Activated B cell treated with CpG ODN at 0.5 μM for 24 hours (primary cell): Measurements from ENCODE around the gene SPOCD1. TPM values are rescaled to one million over a fixed set of nuclear protein-coding genes. Genes with fewer than 3 reads are reported as not detected.

Experiments used
- ATAC-seq: fragments of 200-7000 bp; cut with Tn5 transposase; one replicate; pipeline ENCODE4 v1.10.0; 2021; ENCODE audit warnings: low read depth, mild to moderate bottlenecking, moderate library complexity
- CTCF ChIA-PET: fragments of 350-600 bp; sonication (Branson Sonifier 250); formaldehyde crosslinking; loops from one replicate; lab custom pipeline; 2021; ENCODE audit warnings: antibody characterized with exemption; lab: Charles Lee
- POLR2A ChIA-PET: fragments of 350-600 bp; sonication (Branson Sonifier 250); formaldehyde crosslinking; loops from one replicate; lab custom pipeline; 2021; ENCODE audit warnings: antibody characterized with exemption; lab: Charles Lee
- DNase-seq: peaks from one replicate; pipeline ENCODE4 v3.0.0; 2022
- H3K27ac Mint-ChIP-seq: one replicate; pipeline ENCODE4 v1.8.0; 2020; ENCODE audit warnings: mixed read lengths
- H3K27me3 Mint-ChIP-seq: one replicate; pipeline ENCODE4 v1.8.0; 2021; ENCODE audit warnings: mixed read lengths
- H3K36me3 Mint-ChIP-seq: one replicate; pipeline ENCODE4 v1.8.0; 2021; ENCODE audit warnings: low read depth, mixed read lengths
- H3K4me1 Mint-ChIP-seq: one replicate; pipeline ENCODE4 v1.8.0; 2021; ENCODE audit warnings: mixed read lengths
- H3K4me3 Mint-ChIP-seq: one replicate; pipeline ENCODE4 v1.8.0; 2020; ENCODE audit warnings: mild to moderate bottlenecking, mixed read lengths
- H3K9me3 Mint-ChIP-seq: one replicate; pipeline ENCODE4 v1.8.0; 2020; ENCODE audit warnings: mixed read lengths
- intact Hi-C: fragments of 100-400 bp; cut with micrococcal nuclease; formaldehyde crosslinking; loops from one replicate; pipeline ENCODE4 v1.15.1; 2024
- total RNA-seq: library from RNA; stranded (reverse); gene quantifications from 2 replicates; pipeline ENCODE4 v1.2.3, GENCODE V29; 2022
- TF ChIP-seq, protein P1 (sequence below): fragments of 200-600 bp; IDR thresholded peaks from one replicate; pipeline ENCODE4 v1.8.0; 2022; ENCODE audit warnings: antibody characterized with exemption, mild to moderate bottlenecking

SPOCD1 gene
- total RNA-seq, 1 donor from 2014 or later, result not detected

DNA sequence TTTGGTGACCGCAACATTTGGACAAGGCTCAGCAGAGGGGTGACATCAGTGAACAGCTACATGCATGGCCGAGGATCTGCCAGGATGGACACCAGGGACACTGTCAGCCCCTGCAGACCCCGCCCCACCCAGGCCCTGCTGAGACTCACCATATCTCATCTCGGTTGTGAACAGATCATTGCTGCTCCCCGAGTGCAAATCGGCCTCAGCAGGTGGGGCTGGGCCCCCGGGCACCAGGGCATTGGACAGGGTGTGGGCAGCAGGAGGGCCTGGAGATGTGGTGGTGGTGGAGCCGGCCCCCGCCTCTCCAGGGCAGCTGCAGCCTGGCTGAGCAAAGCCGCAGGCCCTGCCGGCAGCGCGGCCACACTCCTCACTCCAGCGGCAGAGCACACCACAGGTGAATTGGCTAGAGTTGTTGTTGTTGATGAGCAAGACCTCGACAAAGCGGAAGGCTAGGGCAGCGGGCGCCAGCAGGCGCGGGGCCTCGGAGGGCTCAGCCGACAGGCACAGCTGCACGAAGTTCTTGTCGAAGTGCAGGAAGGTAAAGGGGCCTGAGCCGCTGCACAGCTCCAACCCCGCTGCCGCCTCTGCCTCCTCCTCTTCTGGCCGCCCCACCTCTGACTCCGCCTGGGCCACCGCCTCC is 59.9 kb downstream of the SPOCD1 start:
- Mint-ChIP-seq H3K36me3 (no peaks in the 10 kb centered on the region), H3K9me3 (no peaks in the 10 kb centered on the region), H3K4me3 (no peak overlapping the region), H3K4me1 (peaks cover 12% of the 10 kb centered on the region), H3K27ac (no peak overlapping the region), H3K27me3 (peaks cover 4% of the 10 kb centered on the region)
- ChIA-PET POLR2A (no interaction called here), CTCF (no interaction called here)
- no peak for DNase-seq
- intact Hi-C loops, result no loop called here
- no peak for ATAC-seq
- TF ChIP-seq, protein P1, sequence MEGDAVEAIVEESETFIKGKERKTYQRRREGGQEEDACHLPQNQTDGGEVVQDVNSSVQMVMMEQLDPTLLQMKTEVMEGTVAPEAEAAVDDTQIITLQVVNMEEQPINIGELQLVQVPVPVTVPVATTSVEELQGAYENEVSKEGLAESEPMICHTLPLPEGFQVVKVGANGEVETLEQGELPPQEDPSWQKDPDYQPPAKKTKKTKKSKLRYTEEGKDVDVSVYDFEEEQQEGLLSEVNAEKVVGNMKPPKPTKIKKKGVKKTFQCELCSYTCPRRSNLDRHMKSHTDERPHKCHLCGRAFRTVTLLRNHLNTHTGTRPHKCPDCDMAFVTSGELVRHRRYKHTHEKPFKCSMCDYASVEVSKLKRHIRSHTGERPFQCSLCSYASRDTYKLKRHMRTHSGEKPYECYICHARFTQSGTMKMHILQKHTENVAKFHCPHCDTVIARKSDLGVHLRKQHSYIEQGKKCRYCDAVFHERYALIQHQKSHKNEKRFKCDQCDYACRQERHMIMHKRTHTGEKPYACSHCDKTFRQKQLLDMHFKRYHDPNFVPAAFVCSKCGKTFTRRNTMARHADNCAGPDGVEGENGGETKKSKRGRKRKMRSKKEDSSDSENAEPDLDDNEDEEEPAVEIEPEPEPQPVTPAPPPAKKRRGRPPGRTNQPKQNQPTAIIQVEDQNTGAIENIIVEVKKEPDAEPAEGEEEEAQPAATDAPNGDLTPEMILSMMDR, result no peak

DNA sequence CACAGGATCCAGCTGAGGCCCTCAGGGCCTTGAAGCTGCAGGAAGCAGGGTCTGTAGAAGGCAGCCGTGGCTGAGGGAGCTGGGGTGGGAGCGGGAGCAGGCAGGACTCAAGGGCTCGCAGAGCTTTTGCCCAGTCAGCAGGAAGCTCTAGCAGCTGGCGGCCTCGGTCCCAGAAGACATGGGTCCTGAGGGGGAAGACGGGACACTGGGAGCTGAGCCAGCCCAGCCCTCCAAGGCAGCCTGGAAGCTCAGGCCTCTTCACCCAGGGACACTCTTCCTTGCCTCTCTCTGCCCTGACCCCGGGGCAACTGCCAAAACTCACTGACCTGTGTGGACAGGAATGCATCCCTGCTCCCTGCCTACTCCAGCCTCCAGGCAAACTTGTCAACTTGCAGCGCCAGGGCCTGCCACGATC is 60.6 kb downstream of the SPOCD1 start:
- H3K4me3 Mint-ChIP-seq, result no peak overlapping the region
- H3K27me3 Mint-ChIP-seq, result peaks cover 7% of the 10 kb centered on the region
- H3K9me3 Mint-ChIP-seq, result no peaks in the 10 kb centered on the region
- no peak for ATAC-seq
- no peak overlapping the region for H3K27ac Mint-ChIP-seq
- intact Hi-C loops, result no loop called here
- peaks cover 17% of the 10 kb centered on the region for H3K4me1 Mint-ChIP-seq
- POLR2A ChIA-PET, result no interaction called here
- H3K36me3 Mint-ChIP-seq, result no peaks in the 10 kb centered on the region
- DNase-seq, result no peak
- CTCF ChIA-PET, result no interaction called here
- TF ChIP-seq, protein P1, result no peak

DNA sequence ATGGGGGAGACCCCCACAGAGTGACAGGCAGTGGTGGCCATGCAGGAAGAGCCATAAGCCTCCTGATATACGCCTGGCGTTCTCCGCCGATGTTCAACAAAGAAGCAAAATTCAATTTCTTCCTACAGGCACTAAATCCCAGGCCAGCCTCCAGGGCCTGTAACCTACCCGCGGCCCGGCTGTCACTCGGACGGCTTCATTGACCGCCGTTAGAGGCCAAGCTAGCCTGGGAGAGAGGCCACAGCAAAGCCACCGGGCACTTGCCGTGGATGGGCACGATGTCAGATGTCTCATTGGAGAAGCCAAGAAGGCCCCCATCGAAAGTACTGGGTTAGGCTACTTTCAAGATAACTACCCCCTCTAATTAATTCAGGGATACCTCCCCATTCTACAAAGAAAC is 61.4 kb downstream of the SPOCD1 start:
- POLR2A ChIA-PET, result no interaction called here
- H3K4me3 Mint-ChIP-seq, result no peak overlapping the region
- H3K27ac Mint-ChIP-seq, result no peak overlapping the region
- TF ChIP-seq, protein P1, result no peak
- H3K27me3 Mint-ChIP-seq, result peaks cover 10% of the 10 kb centered on the region
- no peak for DNase-seq
- no peak for ATAC-seq
- no peaks in the 10 kb centered on the region for H3K9me3 Mint-ChIP-seq
- CTCF ChIA-PET, result no interaction called here
- peaks cover 16% of the 10 kb centered on the region for H3K4me1 Mint-ChIP-seq
- H3K36me3 Mint-ChIP-seq, result no peaks in the 10 kb centered on the region
- intact Hi-C loops, result no loop called here

DNA sequence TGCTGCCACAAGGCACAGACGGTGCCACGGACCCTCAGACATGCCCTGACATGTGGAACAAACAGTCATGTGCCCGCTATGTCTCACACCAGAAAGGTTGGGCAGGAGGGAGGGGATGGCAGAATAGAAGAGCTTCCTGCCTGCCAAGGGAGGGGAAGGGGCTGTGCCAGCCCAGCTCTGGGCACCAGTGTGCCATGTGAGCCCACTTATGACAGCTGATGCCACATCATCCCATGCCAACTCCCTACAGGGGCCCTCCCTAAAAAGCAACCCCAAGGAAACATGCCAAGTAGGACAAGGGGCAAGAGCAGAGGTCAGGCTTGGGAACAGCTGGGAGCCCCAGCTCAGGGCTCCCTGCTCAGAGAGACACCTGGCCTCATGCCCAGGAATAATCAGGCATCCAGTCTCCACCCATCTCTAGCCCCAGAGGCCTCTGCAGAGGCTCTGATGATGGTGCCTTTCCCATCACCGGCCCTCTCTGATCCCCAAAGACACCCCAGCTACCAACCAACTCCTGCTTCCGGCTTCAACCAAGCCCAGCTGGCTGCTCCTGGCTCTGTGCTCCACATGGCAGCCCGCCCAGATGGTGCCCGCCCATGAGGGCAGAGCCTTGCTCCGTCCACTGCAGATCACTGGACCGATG is 62.0 kb downstream of the SPOCD1 start:
- ATAC-seq (no peak), DNase-seq (no peak)
- Mint-ChIP-seq H3K27me3 (peaks cover 10% of the 10 kb centered on the region), H3K36me3 (no peaks in the 10 kb centered on the region), H3K4me3 (no peak overlapping the region), H3K27ac (no peak overlapping the region), H3K4me1 (peaks cover 16% of the 10 kb centered on the region), H3K9me3 (no peaks in the 10 kb centered on the region)
- TF ChIP-seq, protein P1, result no peak
- ChIA-PET POLR2A (interaction anchor here (0.6 kb wide), 1 partner anchor 36 kb away, joined by 3 read pairs; no protein-coding TSS in a partner anchor), CTCF (no interaction called here)
- intact Hi-C loops, result no loop called here

DNA sequence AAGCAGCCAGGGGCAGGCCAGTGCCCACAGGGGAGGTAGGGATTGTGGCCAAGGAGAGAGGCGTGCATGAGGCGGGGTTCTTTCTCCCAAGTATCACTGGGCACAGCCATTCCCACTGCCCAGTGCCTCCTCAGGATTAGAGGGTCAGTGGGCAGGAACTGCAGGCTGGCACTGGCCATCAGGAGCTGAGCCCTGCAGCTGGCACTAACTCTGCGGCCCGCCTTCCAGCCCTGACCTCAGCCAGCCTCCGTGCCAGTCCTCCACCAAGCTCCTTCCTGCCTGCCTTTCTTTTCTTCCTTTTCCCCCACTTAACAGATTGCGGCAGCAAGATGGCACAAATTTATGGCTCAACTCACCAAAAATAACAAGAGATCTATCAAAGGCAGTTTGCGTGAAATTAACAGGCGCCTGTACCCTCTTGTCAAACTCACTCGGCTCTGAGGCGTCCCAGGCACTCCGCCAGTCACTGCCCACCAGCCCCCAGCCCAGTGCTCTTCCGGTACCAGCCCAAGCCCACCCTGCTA is 62.8 kb downstream of the SPOCD1 start:
- no peaks in the 10 kb centered on the region for H3K9me3 Mint-ChIP-seq
- no peak for ATAC-seq
- H3K4me1 Mint-ChIP-seq, result peaks cover 16% of the 10 kb centered on the region
- no peak overlapping the region for H3K27ac Mint-ChIP-seq
- no peaks in the 10 kb centered on the region for H3K36me3 Mint-ChIP-seq
- TF ChIP-seq, protein P1, result no peak
- H3K4me3 Mint-ChIP-seq, result no peak overlapping the region
- no peak for DNase-seq
- ChIA-PET POLR2A (interaction anchor here (0.6 kb wide), 1 partner anchor 36 kb away, joined by 3 read pairs; no protein-coding TSS in a partner anchor), CTCF (no interaction called here)
- intact Hi-C loops, result no loop called here
- H3K27me3 Mint-ChIP-seq, result peaks cover 10% of the 10 kb centered on the region
